Fibroblast of lung (primary cell): Measurements from ENCODE around the gene CYP26C1.
A peak's percentile ranks its signal among the peaks of the same experiment; 100 is the strongest.

Experiments used
- CTCF ChIP-seq, 2 donors: IDR thresholded peaks in 1 of 2; conservative IDR thresholded peaks in 1 of 2; 1 replicate in 1 of 2; 2 replicates in 1 of 2; pipeline ENCODE4 v1.5.1; 2011 to 2012; ENCODE audit warnings: low read length in 2 of 2, control low read depth in 1 of 2, inconsistent platforms in 1 of 2, low read depth in 1 of 2, mild to moderate bottlenecking in 1 of 2
- EZH2 ChIP-seq: IDR thresholded peaks from 2 replicates; pipeline ENCODE4 v1.5.1; 2012; ENCODE audit warnings: low read length, control low read depth, mild to moderate bottlenecking; ENCODE audit errors: missing control alignments

- no peak for TF ChIP-seq CTCF (conservative IDR thresholded peaks at IDR 0.05 in 1 of 2, IDR thresholded peaks at IDR 0.05 in 1 of 2; ENCODE audit: low read depth in 1 of 2, low read length in 2 of 2)
- TF ChIP-seq EZH2: peak; percentile 80
These were observed 12.3 kb downstream of the CYP26C1 start for GRCh38 chr10:93072713-93073538.
